Panc1 (cell line): ENCODE measurements around the gene TUBB1. TPM values are rescaled to one million over a fixed set of nuclear protein-coding genes. Genes with fewer than 3 reads are reported as not detected.

Source experiments
- ATAC-seq: fragments of 200-7000 bp; cut with Tn5 transposase; 2 replicates; pipeline ENCODE4 v1.9.1; 2020; ENCODE audit warnings: mild to moderate bottlenecking, moderate library complexity
- BruUV-seq: library from RNA; stranded (reverse); fragments of 400-500 nt; replicated peaks from 2 replicates; lab custom pipeline; 2021; lab: Mats Ljungman, UMichigan
- CTCF ChIA-PET: fragments of 300-600 bp; sonication (Branson Sonifier 250); formaldehyde crosslinking; loops from one replicate; lab custom pipeline; 2022; ENCODE audit warnings: antibody characterized with exemption; lab: Charles Lee
- POLR2A ChIA-PET: fragments of 300-600 bp; sonication (Branson Sonifier 250); formaldehyde crosslinking; loops from one replicate; lab custom pipeline; 2022; ENCODE audit warnings: antibody characterized with exemption; lab: Charles Lee
- DNase-seq: peaks from one replicate; pipeline ENCODE4 v3.0.0-alpha.2; 2010; ENCODE audit warnings: low read depth, low spot score
- H3K27ac ChIP-seq: 2 replicates; pipeline ENCODE4 v1.5.1; 2011; ENCODE audit warnings: mild to moderate bottlenecking, low read length, inconsistent platforms
- H3K27me3 ChIP-seq: fragments of 200-500 bp; sonication (Bioruptor generic); 2 replicates; pipeline ENCODE4 v1.6.0; 2014; ENCODE audit warnings: low read length, inconsistent platforms; ENCODE audit not compliant: control insufficient read depth, insufficient read depth
- H3K36me3 ChIP-seq: fragments of 200-500 bp; sonication (Bioruptor generic); 2 replicates; pipeline ENCODE4 v1.5.1; 2014; ENCODE audit warnings: inconsistent platforms, mild to moderate bottlenecking, low read length, moderate library complexity; ENCODE audit not compliant: control insufficient read depth, insufficient read depth
- H3K4me1 ChIP-seq: 2 replicates; pipeline ENCODE4 v1.5.1; 2011; ENCODE audit warnings: inconsistent platforms, mild to moderate bottlenecking, low read length, moderate library complexity; ENCODE audit not compliant: control insufficient read depth, insufficient read depth
- H3K4me3 ChIP-seq, 2 experiments: 2 replicates each; pipeline ENCODE4 v1.5.1; 2011 to 2012; ENCODE audit warnings: low read depth in 2 of 2, low read length in 2 of 2, mild to moderate bottlenecking in 2 of 2, inconsistent platforms in 1 of 2, moderate library complexity in 1 of 2
- H3K9me3 ChIP-seq: fragments of 200-500 bp; sonication (Bioruptor generic); 2 replicates; pipeline ENCODE4 v1.5.1; 2014; ENCODE audit warnings: low read depth, mild to moderate bottlenecking, inconsistent platforms, low read length, moderate library complexity; ENCODE audit not compliant: control insufficient read depth, insufficient read depth
- CTCF ChIP-seq: fragments of 450-650 bp; IDR thresholded peaks from 2 replicates; pipeline ENCODE4 v1.5.1; 2017; ENCODE audit warnings: mild to moderate bottlenecking
- POLR2AphosphoS5 ChIP-seq: IDR thresholded peaks from 2 replicates; pipeline ENCODE4 v1.6.1; 2012; ENCODE audit warnings: mild to moderate bottlenecking, low read depth, low read length, moderate library complexity
- REST ChIP-seq, 2 experiments: IDR thresholded peaks; 2 replicates each; pipeline ENCODE4 v1.6.1; 2011 to 2012; ENCODE audit warnings: low read depth in 2 of 2, control low read depth in 1 of 2, low read length in 1 of 2, mild to moderate bottlenecking in 1 of 2, moderate library complexity in 1 of 2; ENCODE audit not compliant: insufficient read depth in 1 of 2
- SIN3A ChIP-seq: IDR thresholded peaks from 2 replicates; pipeline ENCODE4 v1.6.1; 2012; ENCODE audit warnings: low read depth, mild to moderate bottlenecking, low read length, moderate library complexity, borderline replicate concordance; ENCODE audit not compliant: insufficient read depth
- TCF7L2 ChIP-seq: IDR thresholded peaks from 2 replicates; pipeline ENCODE4 v1.6.1; 2011; ENCODE audit warnings: mild to moderate bottlenecking, low read depth, low read length, inconsistent platforms
- in situ Hi-C: cut with HindIII; loops from 2 replicates; pipeline ENCODE4 v1.10.0; 2016; ENCODE audit warnings: low sequenced_read_pairs, low pct_unique_long_range_greater_than_20kb
- intact Hi-C: fragments of 100-400 bp; cut with micrococcal nuclease; formaldehyde crosslinking; loops from one replicate; pipeline ENCODE4 v1.10.0; 2022; ENCODE audit not compliant: unreplicated experiment
- total RNA-seq: library from RNA; stranded (reverse); gene quantifications from one replicate; pipeline ENCODE4 v1.2.1, GENCODE V29; 2021; ENCODE audit not compliant: unreplicated experiment

The TUBB1 gene
- total RNA-seq, 1 experiment from 2014 or later, result not detected

- peak; percentile 64 for DNase-seq
- H3K27ac ChIP-seq, result peak overlapping the region; percentile 97
- peak overlapping the region; percentile 76 to 86 for H3K4me3 ChIP-seq
- no peaks in the 10 kb centered on the region for H3K9me3 ChIP-seq
- ATAC-seq, result peak; percentile 99
- CTCF ChIA-PET, result no interaction called here
- POLR2A ChIA-PET, result interaction anchor here (2.1 kb wide), 1 partner anchor 11 kb away, joined by 8 read pairs; the partner anchor contains the start of gene ATP5F1E
- intact Hi-C loops (no loop called here), in situ Hi-C loops (no loop called here)
- TF ChIP-seq CTCF, result no peak
- peak; percentile 71; the same call in 1 of the 2 replicates for TF ChIP-seq POLR2AphosphoS5
- TF ChIP-seq REST (IDR thresholded peaks at IDR 0.05; ENCODE audit: insufficient read depth in 1 of 2, low read depth in 2 of 2, low read length in 1 of 2), result 0 out of 4 replicates have a peak, but pooled peaks of 1 of the 2 experiments have one; percentile 39
- no peak for TF ChIP-seq SIN3A
- TF ChIP-seq TCF7L2, result no peak
- H3K27me3 ChIP-seq, result no peaks in the 10 kb centered on the region
- no TSS peak for BruUV-seq
- peaks cover 28% of the 10 kb centered on the region for H3K4me1 ChIP-seq
- peaks cover 7% of the 10 kb centered on the region for H3K36me3 ChIP-seq
Observed at GRCh38 chr20:59042796-59043631, 23.8 kb downstream of the TUBB1 start.

- Histone ChIP-seq H3K4me3 (peak overlapping the region; percentile 76 to 86; a peak in 3 of 4 replicates), H3K9me3 (no peaks in the 10 kb centered on the region), H3K27ac (peak overlapping the region; percentile 84), H3K27me3 (peaks cover 3% of the 10 kb centered on the region; the same call in 1 of the 2 replicates), H3K36me3 (peaks cover 5% of the 10 kb centered on the region; the same call in 1 of the 2 replicates), H3K4me1 (peaks cover 28% of the 10 kb centered on the region)
- ATAC-seq (no peak), DNase-seq (no peak)
- no peak for TF ChIP-seq TCF7L2
- no peak for TF ChIP-seq REST (IDR thresholded peaks at IDR 0.05; ENCODE audit: insufficient read depth in 1 of 2, low read depth in 2 of 2, low read length in 1 of 2)
- no peak for TF ChIP-seq POLR2AphosphoS5
- TF ChIP-seq SIN3A, result no peak
- TF ChIP-seq CTCF, result no peak
- in situ Hi-C loops, result no loop called here
- intact Hi-C loops, result no loop called here
- POLR2A ChIA-PET, result interaction anchor here (2.1 kb wide), 1 partner anchor 11 kb away, joined by 8 read pairs; the partner anchor contains the start of gene ATP5F1E
- CTCF ChIA-PET, result interaction anchor here (0.7 kb wide), 1 partner anchor 12 kb away, joined by 3 read pairs; the partner anchor contains the start of gene ATP5F1E
- no TSS peak for BruUV-seq
Observed at GRCh38 chr20:59043698-59044097, 24.5 kb downstream of the TUBB1 start.
